ENCODE results near the gene BCAS3.

DNA sequence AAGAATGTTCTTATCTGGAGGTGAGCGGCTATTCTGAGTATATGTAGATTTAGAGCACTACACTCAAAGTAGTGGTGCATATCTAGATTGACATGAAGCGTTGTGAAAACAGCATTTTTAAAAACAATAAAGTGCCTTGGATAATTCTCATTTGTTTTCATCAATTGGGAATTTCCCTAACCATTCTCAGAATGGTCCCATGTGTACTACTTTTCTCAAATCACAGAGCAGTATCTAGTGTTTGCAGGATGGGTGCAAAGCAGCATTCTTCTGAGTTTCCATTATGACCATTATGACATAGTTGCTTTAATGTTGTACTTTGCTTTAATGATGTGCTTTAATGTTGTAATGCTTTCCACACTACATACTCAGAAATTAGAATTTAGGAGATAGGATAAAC is 16.2 kb upstream of the BCAS3 start:
- no peak for TF ChIP-seq CTCF (IDR thresholded peaks at IDR 0.05 in 4 of 5, conservative IDR thresholded peaks at IDR 0.05 in 1 of 5)
- no peak for TF ChIP-seq POLR2A (IDR thresholded peaks at IDR 0.05)
